GM13977 (cell line): ENCODE data around the gene ADIPOR1.
"Not testable (repeated sequence)": the region's sequence is repeated elsewhere in the genome, so short reads cannot be mapped to it uniquely, and the experiment has no call there.

Experiments used
- DNase-seq: peaks from one replicate; pipeline ENCODE4 v3.0.0; 2012; ENCODE audit warnings: low spot score
- in situ Hi-C: fragments of 300-500 bp; cut with MboI; formaldehyde crosslinking; loops from one replicate; pipeline ENCODE4 v1.12.0; 2022; ENCODE audit warnings: low sequenced_read_pairs, low pct_unique_long_range_greater_than_20kb, mixed read lengths, inconsistent platforms; ENCODE audit not compliant: unreplicated experiment
- TF ChIP-seq, protein P1 (sequence below): IDR thresholded peaks from 2 replicates; pipeline ENCODE4 v1.5.1; 2012; ENCODE audit warnings: mild to moderate bottlenecking, control low read depth; ENCODE audit not compliant: insufficient read depth; ENCODE audit errors: extremely low read depth, missing control alignments

The ADIPOR1 gene, protein sequence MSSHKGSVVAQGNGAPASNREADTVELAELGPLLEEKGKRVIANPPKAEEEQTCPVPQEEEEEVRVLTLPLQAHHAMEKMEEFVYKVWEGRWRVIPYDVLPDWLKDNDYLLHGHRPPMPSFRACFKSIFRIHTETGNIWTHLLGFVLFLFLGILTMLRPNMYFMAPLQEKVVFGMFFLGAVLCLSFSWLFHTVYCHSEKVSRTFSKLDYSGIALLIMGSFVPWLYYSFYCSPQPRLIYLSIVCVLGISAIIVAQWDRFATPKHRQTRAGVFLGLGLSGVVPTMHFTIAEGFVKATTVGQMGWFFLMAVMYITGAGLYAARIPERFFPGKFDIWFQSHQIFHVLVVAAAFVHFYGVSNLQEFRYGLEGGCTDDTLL

DNA sequence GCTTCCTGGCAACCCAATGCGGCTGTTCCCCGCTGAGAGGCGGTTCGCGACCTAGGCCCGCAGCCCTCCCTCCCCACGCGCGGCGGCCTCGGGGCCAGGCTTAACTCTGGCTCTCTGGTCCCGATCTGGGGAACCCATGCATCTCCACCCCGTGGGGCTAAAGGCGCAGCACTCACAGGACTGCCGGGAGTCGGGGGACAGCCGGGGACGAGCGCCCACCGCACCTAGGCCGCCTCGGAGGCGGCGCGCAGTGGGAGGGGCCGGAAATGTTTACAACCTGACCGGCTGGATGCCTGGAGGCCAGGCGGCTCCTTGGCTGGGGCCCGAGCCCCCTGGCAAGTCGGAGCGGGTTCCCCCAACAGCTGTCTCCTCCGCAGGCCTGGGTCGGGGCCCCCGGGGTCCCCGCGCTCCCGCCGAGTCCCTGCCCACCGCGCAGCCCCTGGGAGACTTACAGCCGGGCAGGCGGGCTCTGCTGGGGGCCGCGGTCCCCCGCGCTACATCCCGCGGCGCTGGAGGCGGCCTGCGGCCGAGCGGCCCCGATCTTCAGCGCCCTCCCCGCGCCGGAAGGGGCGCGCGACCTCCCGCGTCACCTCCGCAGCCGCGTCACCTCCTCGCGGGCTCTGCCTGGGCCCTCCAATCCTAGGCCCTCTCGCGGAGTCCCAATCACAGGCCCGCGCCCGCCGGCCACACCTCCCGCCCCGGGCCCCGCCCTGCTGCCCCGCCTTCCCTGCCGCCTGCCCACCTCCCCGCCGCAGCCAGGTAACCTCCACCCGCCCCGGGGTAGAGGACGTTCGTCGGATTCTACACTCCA is at the start of gene ADIPOR1:
Gene ADIPOR1 (minus strand): TSS at position 580 of the 811 bp plus-strand sequence. CDS start 7,242 bp downstream, outside the sequence.
- TF ChIP-seq, protein P1, sequence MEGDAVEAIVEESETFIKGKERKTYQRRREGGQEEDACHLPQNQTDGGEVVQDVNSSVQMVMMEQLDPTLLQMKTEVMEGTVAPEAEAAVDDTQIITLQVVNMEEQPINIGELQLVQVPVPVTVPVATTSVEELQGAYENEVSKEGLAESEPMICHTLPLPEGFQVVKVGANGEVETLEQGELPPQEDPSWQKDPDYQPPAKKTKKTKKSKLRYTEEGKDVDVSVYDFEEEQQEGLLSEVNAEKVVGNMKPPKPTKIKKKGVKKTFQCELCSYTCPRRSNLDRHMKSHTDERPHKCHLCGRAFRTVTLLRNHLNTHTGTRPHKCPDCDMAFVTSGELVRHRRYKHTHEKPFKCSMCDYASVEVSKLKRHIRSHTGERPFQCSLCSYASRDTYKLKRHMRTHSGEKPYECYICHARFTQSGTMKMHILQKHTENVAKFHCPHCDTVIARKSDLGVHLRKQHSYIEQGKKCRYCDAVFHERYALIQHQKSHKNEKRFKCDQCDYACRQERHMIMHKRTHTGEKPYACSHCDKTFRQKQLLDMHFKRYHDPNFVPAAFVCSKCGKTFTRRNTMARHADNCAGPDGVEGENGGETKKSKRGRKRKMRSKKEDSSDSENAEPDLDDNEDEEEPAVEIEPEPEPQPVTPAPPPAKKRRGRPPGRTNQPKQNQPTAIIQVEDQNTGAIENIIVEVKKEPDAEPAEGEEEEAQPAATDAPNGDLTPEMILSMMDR: no peak
- in situ Hi-C loops: no loop called here
- peak; percentile 99 for DNase-seq

DNA sequence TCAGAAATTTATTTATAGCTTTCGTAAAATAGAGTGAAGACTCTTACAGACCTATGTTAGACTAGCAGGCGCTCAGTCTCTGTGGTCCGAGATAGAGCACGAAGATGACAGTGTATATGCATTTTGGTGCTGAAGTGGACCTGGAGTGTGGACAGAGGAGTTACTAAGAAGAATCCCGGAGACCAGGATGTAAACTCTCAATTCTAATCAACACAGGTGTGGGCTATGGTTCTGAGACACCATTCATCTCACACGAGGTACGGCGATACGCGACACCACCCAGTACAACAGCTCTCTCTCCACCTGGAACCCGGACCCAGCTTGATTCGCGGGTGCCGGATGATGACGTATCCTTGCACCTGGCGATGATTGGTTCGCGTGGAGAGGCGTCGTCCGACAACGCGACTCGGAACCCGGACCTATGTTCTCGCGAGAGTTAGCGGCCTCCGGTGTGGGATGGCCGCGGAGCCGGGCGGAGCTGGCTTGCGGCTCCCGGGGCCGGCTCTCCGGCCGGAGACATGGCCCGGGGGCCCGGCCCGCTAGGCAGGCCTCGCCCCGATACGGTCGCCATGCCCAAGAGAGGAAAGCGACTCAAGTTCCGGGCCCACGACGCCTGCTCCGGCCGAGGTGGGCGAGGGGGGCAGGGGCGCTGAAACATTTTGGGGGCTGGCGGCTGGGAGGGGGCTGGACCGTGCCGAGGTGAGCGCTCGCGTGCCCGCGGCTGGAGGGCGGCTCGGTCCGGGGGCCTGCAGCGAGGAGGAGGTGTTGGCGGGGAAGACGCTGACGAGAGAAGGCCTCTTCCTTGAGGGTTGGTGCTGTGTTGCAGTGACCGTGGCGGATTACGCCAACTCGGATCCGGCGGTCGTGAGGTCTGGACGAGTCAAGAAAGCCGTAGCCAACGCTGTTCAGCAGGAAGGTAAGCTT is 49.1 kb upstream of the ADIPOR1 start, which contains the start of gene TMEM183A:
Gene TMEM183A (plus strand): TSS at position 427 of the 924 bp plus-strand sequence. CDS start 92 bp downstream, at position 519.
- in situ Hi-C loops: no loop called here
- peak; percentile 91 for DNase-seq
- TF ChIP-seq, protein P1: no peak

DNA sequence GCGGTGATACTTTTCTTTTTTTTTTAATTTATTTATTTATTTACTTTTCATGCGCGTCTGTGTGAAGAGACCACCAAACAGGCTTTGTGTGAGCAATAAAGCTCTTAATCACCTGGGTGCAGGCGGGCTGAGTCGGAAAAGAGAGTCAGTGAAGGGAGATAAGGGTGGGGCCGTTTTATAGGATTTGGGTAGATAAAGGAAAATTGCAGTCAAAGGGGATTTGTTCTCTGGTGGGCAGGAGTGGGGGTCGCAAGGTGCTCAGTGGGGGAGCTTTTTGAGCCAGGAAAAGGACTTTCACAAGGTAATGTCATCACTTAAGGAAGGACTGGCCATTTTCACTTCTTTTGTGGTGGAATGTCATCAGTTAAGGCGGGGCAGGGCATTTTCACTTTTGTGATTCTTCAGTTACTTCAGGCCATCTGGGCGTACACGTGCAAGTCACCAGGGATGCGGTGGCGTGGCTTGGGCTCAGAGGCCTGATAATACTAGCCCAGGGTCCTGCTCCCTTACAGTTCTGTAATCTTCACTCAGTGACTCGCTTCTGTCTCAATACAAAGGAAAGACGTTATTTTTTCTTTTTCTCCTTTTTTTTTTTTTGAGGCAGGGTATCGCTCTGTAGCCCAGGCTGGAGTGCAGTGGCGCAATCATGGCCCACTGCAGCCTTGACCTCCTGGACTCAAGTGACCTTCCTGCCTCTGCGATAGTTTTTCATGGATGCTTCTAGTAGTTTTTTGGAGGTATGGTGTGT is 47.5 kb upstream of the ADIPOR1 start:
- DNase-seq, in situ Hi-C loops: not testable (repeated sequence)

DNA sequence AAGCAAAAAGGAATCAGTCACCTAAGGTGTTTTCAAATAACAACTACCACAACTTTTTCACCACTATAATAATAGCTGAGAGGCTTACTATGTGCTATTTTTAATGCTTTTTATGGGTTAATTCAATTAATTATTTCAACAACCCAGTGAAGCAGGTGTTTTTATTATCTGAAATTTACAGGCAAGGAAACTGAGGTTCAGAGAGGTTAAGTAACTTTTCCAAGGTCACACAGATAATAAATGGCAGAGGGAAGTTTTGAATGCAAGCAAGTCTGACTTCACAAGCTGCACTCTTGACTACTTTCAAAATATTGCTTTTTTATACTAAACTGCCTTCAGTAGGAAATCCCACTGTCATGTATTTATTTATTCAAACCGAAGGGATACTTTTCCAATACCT is 44.8 kb upstream of the ADIPOR1 start:
- TF ChIP-seq, protein P1: no peak
- in situ Hi-C loops: no loop called here

DNA sequence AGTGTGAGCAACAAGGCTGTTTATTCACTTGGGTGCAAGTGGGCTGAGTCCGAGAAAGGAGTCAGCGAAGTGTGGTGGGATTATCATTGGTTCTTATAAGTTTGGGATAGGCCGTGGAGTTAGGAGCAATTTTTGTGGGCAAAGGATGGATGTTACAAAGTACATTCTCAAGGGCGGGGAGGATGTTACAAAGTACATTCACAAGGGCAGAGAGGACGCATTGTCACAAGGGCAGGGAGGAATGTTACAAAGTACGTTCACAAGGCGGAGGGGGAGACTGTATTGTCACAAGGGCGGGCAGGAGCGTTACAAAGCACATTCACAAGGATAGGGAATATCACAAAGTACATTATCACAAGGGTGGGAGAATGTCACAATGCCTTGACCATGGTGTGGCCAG is 43.9 kb upstream of the ADIPOR1 start:
- DNase-seq: no peak
- TF ChIP-seq, protein P1: no peak
- in situ Hi-C loops: no loop called here

More for the DNA sequence above, 44.8 kb upstream of the ADIPOR1 start:
- no peak for DNase-seq

DNA sequence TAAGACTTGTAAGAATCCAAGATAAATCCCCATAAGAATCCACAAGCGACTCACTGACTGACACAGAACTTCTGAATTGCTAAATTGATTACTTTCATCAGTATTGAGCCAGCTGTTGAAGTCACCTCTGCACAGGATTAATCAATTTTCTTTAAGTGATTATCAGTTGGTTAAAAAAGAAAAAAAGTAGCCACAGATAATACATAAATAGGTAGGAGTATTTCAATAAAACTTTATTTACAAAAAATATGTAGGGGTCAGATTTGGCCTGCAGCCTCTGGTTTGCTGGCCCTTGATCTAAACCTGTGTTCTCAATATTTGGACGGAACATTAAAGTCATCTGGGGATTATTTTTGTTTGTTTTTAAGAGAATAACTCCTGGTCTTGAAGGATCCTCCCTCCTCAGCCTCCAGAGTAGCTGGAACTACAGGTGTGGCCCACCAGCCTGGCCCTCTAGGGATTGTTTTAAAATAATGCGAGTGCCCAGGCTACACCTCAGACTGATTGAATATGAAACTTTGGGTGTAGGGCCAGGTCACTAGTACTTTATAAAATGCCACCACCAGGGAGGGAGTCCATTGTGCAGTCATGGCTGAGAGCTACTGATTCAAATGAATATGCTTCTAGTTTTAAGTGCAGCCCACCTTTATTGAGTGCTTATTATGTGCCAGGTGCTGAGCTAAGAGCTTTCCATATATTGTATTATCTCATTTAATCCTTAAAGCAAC is 42.3 kb upstream of the ADIPOR1 start:
- DNase-seq: no peak
- TF ChIP-seq, protein P1: no peak
- in situ Hi-C loops: no loop called here
